Measurements from ENCODE around the gene OR2H1. TPM values are rescaled to one million over a fixed set of nuclear protein-coding genes. Genes with fewer than 3 reads are reported as not detected.

Gene OR2H1
- polyA plus RNA-seq, 1 donor from 2014 or later: not detected

DNA sequence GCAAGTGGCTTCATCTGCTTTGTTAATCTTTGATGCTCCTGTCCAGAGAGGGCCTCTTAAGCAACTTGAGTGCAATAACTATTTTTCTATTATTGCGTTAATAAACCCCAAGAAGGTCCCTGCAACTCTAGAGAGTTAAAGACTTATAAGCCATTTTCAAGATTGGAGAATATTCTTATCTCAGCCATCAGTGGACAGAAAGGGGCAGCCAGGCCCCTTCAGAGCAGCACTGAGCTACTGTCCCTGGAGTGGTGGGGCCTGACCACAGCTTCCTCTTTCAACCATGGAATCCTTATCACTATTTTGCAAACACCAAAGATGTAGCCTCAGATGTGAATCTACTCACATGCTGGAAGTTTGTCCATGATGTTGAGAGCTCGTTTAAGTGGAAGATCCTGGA, 33.6 kb downstream of the OR2H1 start:
- no peak for TF ChIP-seq MXI1 (conservative IDR thresholded peaks at IDR 0.05; ENCODE audit: poor library complexity, severe bottlenecking)
- TF ChIP-seq RAD21 (conservative IDR thresholded peaks at IDR 0.05): no peak
- TF ChIP-seq SMC3 (conservative IDR thresholded peaks at IDR 0.05; ENCODE audit: poor library complexity): no peak
- no peak for TF ChIP-seq REST (IDR thresholded peaks at IDR 0.05; ENCODE audit: borderline replicate concordance)
- TF ChIP-seq, protein P1, sequence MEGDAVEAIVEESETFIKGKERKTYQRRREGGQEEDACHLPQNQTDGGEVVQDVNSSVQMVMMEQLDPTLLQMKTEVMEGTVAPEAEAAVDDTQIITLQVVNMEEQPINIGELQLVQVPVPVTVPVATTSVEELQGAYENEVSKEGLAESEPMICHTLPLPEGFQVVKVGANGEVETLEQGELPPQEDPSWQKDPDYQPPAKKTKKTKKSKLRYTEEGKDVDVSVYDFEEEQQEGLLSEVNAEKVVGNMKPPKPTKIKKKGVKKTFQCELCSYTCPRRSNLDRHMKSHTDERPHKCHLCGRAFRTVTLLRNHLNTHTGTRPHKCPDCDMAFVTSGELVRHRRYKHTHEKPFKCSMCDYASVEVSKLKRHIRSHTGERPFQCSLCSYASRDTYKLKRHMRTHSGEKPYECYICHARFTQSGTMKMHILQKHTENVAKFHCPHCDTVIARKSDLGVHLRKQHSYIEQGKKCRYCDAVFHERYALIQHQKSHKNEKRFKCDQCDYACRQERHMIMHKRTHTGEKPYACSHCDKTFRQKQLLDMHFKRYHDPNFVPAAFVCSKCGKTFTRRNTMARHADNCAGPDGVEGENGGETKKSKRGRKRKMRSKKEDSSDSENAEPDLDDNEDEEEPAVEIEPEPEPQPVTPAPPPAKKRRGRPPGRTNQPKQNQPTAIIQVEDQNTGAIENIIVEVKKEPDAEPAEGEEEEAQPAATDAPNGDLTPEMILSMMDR (IDR thresholded peaks at IDR 0.05; ENCODE audit: poor library complexity, severe bottlenecking): no peak
- TF ChIP-seq EZH2 (IDR thresholded peaks at IDR 0.05; ENCODE audit: borderline replicate concordance, insufficient read depth, low read length, poor library complexity, severe bottlenecking): no peak
- TF ChIP-seq TAF1 (IDR thresholded peaks at IDR 0.05; ENCODE audit: low read depth): no peak
- H3K27ac ChIP-seq (ENCODE audit: low read length): no peak overlapping the region
- no peaks in the 10 kb centered on the region for H3K36me3 ChIP-seq (ENCODE audit: insufficient read depth, low read length)
- H3K9ac ChIP-seq (ENCODE audit: low read length): no peak overlapping the region
- H3K4me2 ChIP-seq (ENCODE audit: low read length): no peak overlapping the region
- H3K27me3 ChIP-seq (ENCODE audit: insufficient read depth, low read depth, low read length): no peaks in the 10 kb centered on the region
- H3K79me2 ChIP-seq (replicated peaks; ENCODE audit: insufficient read depth, low read length): no peaks in the 10 kb centered on the region
- H3K9me2 ChIP-seq (ENCODE audit: insufficient read depth, low read length): no peaks in the 10 kb centered on the region
- H3F3A ChIP-seq (ENCODE audit: insufficient read depth, low read length, poor library complexity, severe bottlenecking): no peaks in the 10 kb centered on the region
- no peaks in the 10 kb centered on the region for H3K9me3 ChIP-seq (ENCODE audit: low read length)
- H4K20me1 ChIP-seq (ENCODE audit: insufficient read depth): no peaks in the 10 kb centered on the region
- no peak overlapping the region for H3K4me3 ChIP-seq (ENCODE audit: low read length)
- H2AFZ ChIP-seq (ENCODE audit: low read depth, low read length): no peak overlapping the region

DNA sequence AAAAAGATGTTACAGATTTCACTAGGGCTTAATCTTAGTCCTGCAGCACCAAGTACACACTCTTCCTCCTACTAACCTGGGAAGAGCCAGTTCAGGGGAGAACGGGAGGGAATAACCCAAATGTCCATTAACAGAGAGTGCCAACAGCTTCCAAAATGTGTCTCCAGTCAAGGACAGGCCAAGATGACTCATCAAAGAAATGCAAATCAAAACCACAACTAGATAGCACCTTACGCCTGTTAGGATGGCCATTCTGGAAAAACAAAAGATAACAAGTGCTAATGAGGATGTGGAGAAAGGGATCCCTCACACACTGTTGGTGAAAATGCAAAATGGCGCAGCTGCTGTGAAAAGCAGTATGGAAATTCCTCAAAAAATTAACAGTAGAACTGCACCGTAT, 34.6 kb downstream of the OR2H1 start:
- TF ChIP-seq SMC3 (conservative IDR thresholded peaks at IDR 0.05; ENCODE audit: poor library complexity): no peak
- TF ChIP-seq REST (IDR thresholded peaks at IDR 0.05; ENCODE audit: borderline replicate concordance): no peak
- TF ChIP-seq EZH2 (IDR thresholded peaks at IDR 0.05; ENCODE audit: borderline replicate concordance, insufficient read depth, low read length, poor library complexity, severe bottlenecking): no peak
- TF ChIP-seq MXI1 (conservative IDR thresholded peaks at IDR 0.05; ENCODE audit: poor library complexity, severe bottlenecking): no peak
- no peak for TF ChIP-seq EP300 (conservative IDR thresholded peaks at IDR 0.05; ENCODE audit: poor library complexity, severe bottlenecking)
- no peak for TF ChIP-seq RAD21 (conservative IDR thresholded peaks at IDR 0.05)
- no peak for TF ChIP-seq POLR2AphosphoS5 (IDR thresholded peaks at IDR 0.05)
- TF ChIP-seq TAF1 (IDR thresholded peaks at IDR 0.05; ENCODE audit: low read depth): no peak
- TF ChIP-seq, protein P1 (IDR thresholded peaks at IDR 0.05; ENCODE audit: poor library complexity, severe bottlenecking): no peak
- H4K20me1 ChIP-seq (ENCODE audit: insufficient read depth): no peaks in the 10 kb centered on the region

More for the DNA sequence above, 34.6 kb downstream of the OR2H1 start:
- Histone ChIP-seq H3F3A (ENCODE audit: insufficient read depth, low read length, poor library complexity, severe bottlenecking) (no peaks in the 10 kb centered on the region), H3K36me3 (ENCODE audit: insufficient read depth, low read length) (no peaks in the 10 kb centered on the region), H3K9me2 (ENCODE audit: insufficient read depth, low read length) (no peaks in the 10 kb centered on the region), H3K4me2 (ENCODE audit: low read length) (no peak overlapping the region), H3K79me2 (replicated peaks; ENCODE audit: insufficient read depth, low read length) (no peaks in the 10 kb centered on the region), H3K4me3 (ENCODE audit: low read length) (no peak overlapping the region), H3K27ac (ENCODE audit: low read length) (no peak overlapping the region), H3K9ac (ENCODE audit: low read length) (no peak overlapping the region), H3K27me3 (ENCODE audit: insufficient read depth, low read depth, low read length) (no peaks in the 10 kb centered on the region), H3K9me3 (ENCODE audit: low read length) (no peaks in the 10 kb centered on the region), H2AFZ (ENCODE audit: low read depth, low read length) (no peak overlapping the region)
